Measurements from ENCODE around the gene OSBPL10.

Gene OSBPL10

GRCh38 chr3:31704591-31705179, 276.4 kb downstream of the OSBPL10 start:
- no peak overlapping the region for H3K27ac ChIP-seq (ENCODE audit: low read length)

GRCh38 chr3:31704156-31704555, 276.9 kb downstream of the OSBPL10 start:
- Histone ChIP-seq H3K4me2 (ENCODE audit: low read length) (no peak overlapping the region), H3K79me2 (ENCODE audit: low read length) (no peaks in the 10 kb centered on the region), H3K27me3 (ENCODE audit: low read depth, low read length) (no peaks in the 10 kb centered on the region), H2AFZ (ENCODE audit: low read depth, low read length) (no peak overlapping the region), H3K4me3 (ENCODE audit: low read length) (no peak overlapping the region), H3K27ac (ENCODE audit: low read length) (no peak overlapping the region), H3K4me1 (ENCODE audit: low read length) (peaks cover 10% of the 10 kb centered on the region; the same call in 1 of the 2 replicates), H4K20me1 (ENCODE audit: insufficient read depth, low read length) (no peaks in the 10 kb centered on the region), H3K9me3 (ENCODE audit: insufficient read depth, low read length) (no peaks in the 10 kb centered on the region), H3K9ac (ENCODE audit: low read length) (no peak overlapping the region), H3K36me3 (replicated peaks; ENCODE audit: low read depth, low read length) (peaks cover 18% of the 10 kb centered on the region)
- TF ChIP-seq EZH2phosphoT487 (IDR thresholded peaks at IDR 0.05; ENCODE audit: low read depth) (no peak), CTCF (IDR thresholded peaks at IDR 0.05; ENCODE audit: low read depth, low read length) (no peak)

More at GRCh38 chr3:31704591-31705179, 276.4 kb downstream of the OSBPL10 start:
- Histone ChIP-seq H3K27me3 (ENCODE audit: low read depth, low read length) (no peaks in the 10 kb centered on the region), H2AFZ (ENCODE audit: low read depth, low read length) (no peak overlapping the region), H3K9me3 (ENCODE audit: insufficient read depth, low read length) (no peaks in the 10 kb centered on the region), H4K20me1 (ENCODE audit: insufficient read depth, low read length) (no peaks in the 10 kb centered on the region), H3K79me2 (ENCODE audit: low read length) (no peaks in the 10 kb centered on the region), H3K9ac (ENCODE audit: low read length) (no peak overlapping the region), H3K4me3 (ENCODE audit: low read length) (no peak overlapping the region), H3K36me3 (replicated peaks; ENCODE audit: low read depth, low read length) (peaks cover 18% of the 10 kb centered on the region), H3K4me1 (ENCODE audit: low read length) (peaks cover 10% of the 10 kb centered on the region; the same call in 1 of the 2 replicates), H3K4me2 (ENCODE audit: low read length) (no peak overlapping the region)
- TF ChIP-seq EZH2phosphoT487 (IDR thresholded peaks at IDR 0.05; ENCODE audit: low read depth) (no peak), CTCF (IDR thresholded peaks at IDR 0.05; ENCODE audit: low read depth, low read length) (no peak)

- Histone ChIP-seq H2AFZ (ENCODE audit: low read depth, low read length) (no peak overlapping the region), H3K9me3 (ENCODE audit: insufficient read depth, low read length) (no peaks in the 10 kb centered on the region), H3K79me2 (ENCODE audit: low read length) (no peaks in the 10 kb centered on the region), H3K4me1 (ENCODE audit: low read length) (peaks cover 10% of the 10 kb centered on the region; the same call in 1 of the 2 replicates), H3K27ac (ENCODE audit: low read length) (no peak overlapping the region), H3K4me3 (ENCODE audit: low read length) (no peak overlapping the region), H3K4me2 (ENCODE audit: low read length) (no peak overlapping the region), H3K27me3 (ENCODE audit: low read depth, low read length) (no peaks in the 10 kb centered on the region), H3K36me3 (replicated peaks; ENCODE audit: low read depth, low read length) (peaks cover 11% of the 10 kb centered on the region), H3K9ac (ENCODE audit: low read length) (no peak overlapping the region), H4K20me1 (ENCODE audit: insufficient read depth, low read length) (no peaks in the 10 kb centered on the region)
- no peak for TF ChIP-seq EZH2phosphoT487 (IDR thresholded peaks at IDR 0.05; ENCODE audit: low read depth)
- TF ChIP-seq CTCF (IDR thresholded peaks at IDR 0.05; ENCODE audit: low read depth, low read length) = no peak
Measured at GRCh38 chr3:31701286-31701685, 279.8 kb downstream of the OSBPL10 start.

- Histone ChIP-seq H3K79me2 (ENCODE audit: low read length) (no peaks in the 10 kb centered on the region), H2AFZ (ENCODE audit: low read depth, low read length) (no peak overlapping the region), H3K4me2 (ENCODE audit: low read length) (no peak overlapping the region), H3K36me3 (replicated peaks; ENCODE audit: low read depth, low read length) (peaks cover 11% of the 10 kb centered on the region), H3K4me1 (ENCODE audit: low read length) (peaks cover 3% of the 10 kb centered on the region; the same call in 1 of the 2 replicates), H3K27me3 (ENCODE audit: low read depth, low read length) (no peaks in the 10 kb centered on the region), H4K20me1 (ENCODE audit: insufficient read depth, low read length) (no peaks in the 10 kb centered on the region), H3K9ac (ENCODE audit: low read length) (no peak overlapping the region), H3K9me3 (ENCODE audit: insufficient read depth, low read length) (no peaks in the 10 kb centered on the region), H3K4me3 (ENCODE audit: low read length) (no peak overlapping the region), H3K27ac (ENCODE audit: low read length) (no peak overlapping the region)
- TF ChIP-seq CTCF (IDR thresholded peaks at IDR 0.05; ENCODE audit: low read depth, low read length) (peak; percentile 37), EZH2phosphoT487 (IDR thresholded peaks at IDR 0.05; ENCODE audit: low read depth) (no peak)
Measured at GRCh38 chr3:31699309-31699953, 281.6 kb downstream of the OSBPL10 start.
